Panc1 (cell line): ENCODE data around the gene DPP8. TPM values are rescaled to one million over a fixed set of nuclear protein-coding genes. Genes with fewer than 3 reads are reported as not detected.

Experiments
- ATAC-seq: fragments of 200-7000 bp; cut with Tn5 transposase; 2 replicates; pipeline ENCODE4 v1.9.1; 2020; ENCODE audit warnings: mild to moderate bottlenecking, moderate library complexity
- BruUV-seq: library from RNA; stranded (reverse); fragments of 400-500 nt; replicated peaks from 2 replicates; lab custom pipeline; 2021; lab: Mats Ljungman, UMichigan
- CTCF ChIA-PET: fragments of 300-600 bp; sonication (Branson Sonifier 250); formaldehyde crosslinking; loops from one replicate; lab custom pipeline; 2022; ENCODE audit warnings: antibody characterized with exemption; lab: Charles Lee
- POLR2A ChIA-PET: fragments of 300-600 bp; sonication (Branson Sonifier 250); formaldehyde crosslinking; loops from one replicate; lab custom pipeline; 2022; ENCODE audit warnings: antibody characterized with exemption; lab: Charles Lee
- DNase-seq: peaks from one replicate; pipeline ENCODE4 v3.0.0-alpha.2; 2010; ENCODE audit warnings: low read depth, low spot score
- H3K27ac ChIP-seq: 2 replicates; pipeline ENCODE4 v1.5.1; 2011; ENCODE audit warnings: mild to moderate bottlenecking, low read length, inconsistent platforms
- H3K27me3 ChIP-seq: fragments of 200-500 bp; sonication (Bioruptor generic); 2 replicates; pipeline ENCODE4 v1.6.0; 2014; ENCODE audit warnings: low read length, inconsistent platforms; ENCODE audit not compliant: control insufficient read depth, insufficient read depth
- H3K36me3 ChIP-seq: fragments of 200-500 bp; sonication (Bioruptor generic); 2 replicates; pipeline ENCODE4 v1.5.1; 2014; ENCODE audit warnings: inconsistent platforms, mild to moderate bottlenecking, low read length, moderate library complexity; ENCODE audit not compliant: control insufficient read depth, insufficient read depth
- H3K4me1 ChIP-seq: 2 replicates; pipeline ENCODE4 v1.5.1; 2011; ENCODE audit warnings: inconsistent platforms, mild to moderate bottlenecking, low read length, moderate library complexity; ENCODE audit not compliant: control insufficient read depth, insufficient read depth
- H3K4me3 ChIP-seq, 2 experiments: 2 replicates each; pipeline ENCODE4 v1.5.1; 2011 to 2012; ENCODE audit warnings: low read depth in 2 of 2, low read length in 2 of 2, mild to moderate bottlenecking in 2 of 2, inconsistent platforms in 1 of 2, moderate library complexity in 1 of 2
- H3K9me3 ChIP-seq: fragments of 200-500 bp; sonication (Bioruptor generic); 2 replicates; pipeline ENCODE4 v1.5.1; 2014; ENCODE audit warnings: low read depth, mild to moderate bottlenecking, inconsistent platforms, low read length, moderate library complexity; ENCODE audit not compliant: control insufficient read depth, insufficient read depth
- CTCF ChIP-seq: fragments of 450-650 bp; IDR thresholded peaks from 2 replicates; pipeline ENCODE4 v1.5.1; 2017; ENCODE audit warnings: mild to moderate bottlenecking
- POLR2AphosphoS5 ChIP-seq: IDR thresholded peaks from 2 replicates; pipeline ENCODE4 v1.6.1; 2012; ENCODE audit warnings: mild to moderate bottlenecking, low read depth, low read length, moderate library complexity
- TCF7L2 ChIP-seq: IDR thresholded peaks from 2 replicates; pipeline ENCODE4 v1.6.1; 2011; ENCODE audit warnings: mild to moderate bottlenecking, low read depth, low read length, inconsistent platforms
- in situ Hi-C: cut with HindIII; loops from 2 replicates; pipeline ENCODE4 v1.10.0; 2016; ENCODE audit warnings: low sequenced_read_pairs, low pct_unique_long_range_greater_than_20kb
- intact Hi-C: fragments of 100-400 bp; cut with micrococcal nuclease; formaldehyde crosslinking; loops from one replicate; pipeline ENCODE4 v1.10.0; 2022; ENCODE audit not compliant: unreplicated experiment
- total RNA-seq: library from RNA; stranded (reverse); gene quantifications from one replicate; pipeline ENCODE4 v1.2.1, GENCODE V29; 2021; ENCODE audit not compliant: unreplicated experiment
- TF ChIP-seq, protein P1 (sequence below), 2 experiments: IDR thresholded peaks; 2 replicates each; pipeline ENCODE4 v1.6.1; 2011 to 2012; ENCODE audit warnings: low read depth in 2 of 2, control low read depth in 1 of 2, low read length in 1 of 2, mild to moderate bottlenecking in 1 of 2, moderate library complexity in 1 of 2; ENCODE audit not compliant: insufficient read depth in 1 of 2

Gene DPP8
- total RNA-seq, 1 experiment from 2014 or later, result 36.2 TPM

DNA sequence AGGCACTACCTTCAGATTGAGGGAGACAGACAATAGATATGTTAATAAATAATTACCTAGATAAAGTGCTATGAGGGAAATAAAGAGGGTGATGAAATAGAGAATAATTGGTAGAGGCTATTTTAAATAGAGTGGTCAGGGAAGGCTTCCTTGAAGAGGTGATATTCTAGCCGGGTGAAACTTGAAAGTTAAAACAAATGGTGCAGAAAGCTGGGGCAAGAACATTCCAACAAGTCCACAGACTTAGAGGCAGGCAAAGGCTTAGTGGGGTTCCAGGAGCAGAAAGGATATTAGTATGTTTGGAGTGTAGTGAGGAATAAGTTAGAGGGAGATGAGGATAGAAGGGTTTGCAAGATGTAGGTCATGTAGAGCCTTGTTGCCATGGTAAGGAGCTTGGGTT lies 22.8 kb upstream of the DPP8 start:
- no peak for TF ChIP-seq CTCF
- TF ChIP-seq, protein P1, sequence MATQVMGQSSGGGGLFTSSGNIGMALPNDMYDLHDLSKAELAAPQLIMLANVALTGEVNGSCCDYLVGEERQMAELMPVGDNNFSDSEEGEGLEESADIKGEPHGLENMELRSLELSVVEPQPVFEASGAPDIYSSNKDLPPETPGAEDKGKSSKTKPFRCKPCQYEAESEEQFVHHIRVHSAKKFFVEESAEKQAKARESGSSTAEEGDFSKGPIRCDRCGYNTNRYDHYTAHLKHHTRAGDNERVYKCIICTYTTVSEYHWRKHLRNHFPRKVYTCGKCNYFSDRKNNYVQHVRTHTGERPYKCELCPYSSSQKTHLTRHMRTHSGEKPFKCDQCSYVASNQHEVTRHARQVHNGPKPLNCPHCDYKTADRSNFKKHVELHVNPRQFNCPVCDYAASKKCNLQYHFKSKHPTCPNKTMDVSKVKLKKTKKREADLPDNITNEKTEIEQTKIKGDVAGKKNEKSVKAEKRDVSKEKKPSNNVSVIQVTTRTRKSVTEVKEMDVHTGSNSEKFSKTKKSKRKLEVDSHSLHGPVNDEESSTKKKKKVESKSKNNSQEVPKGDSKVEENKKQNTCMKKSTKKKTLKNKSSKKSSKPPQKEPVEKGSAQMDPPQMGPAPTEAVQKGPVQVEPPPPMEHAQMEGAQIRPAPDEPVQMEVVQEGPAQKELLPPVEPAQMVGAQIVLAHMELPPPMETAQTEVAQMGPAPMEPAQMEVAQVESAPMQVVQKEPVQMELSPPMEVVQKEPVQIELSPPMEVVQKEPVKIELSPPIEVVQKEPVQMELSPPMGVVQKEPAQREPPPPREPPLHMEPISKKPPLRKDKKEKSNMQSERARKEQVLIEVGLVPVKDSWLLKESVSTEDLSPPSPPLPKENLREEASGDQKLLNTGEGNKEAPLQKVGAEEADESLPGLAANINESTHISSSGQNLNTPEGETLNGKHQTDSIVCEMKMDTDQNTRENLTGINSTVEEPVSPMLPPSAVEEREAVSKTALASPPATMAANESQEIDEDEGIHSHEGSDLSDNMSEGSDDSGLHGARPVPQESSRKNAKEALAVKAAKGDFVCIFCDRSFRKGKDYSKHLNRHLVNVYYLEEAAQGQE (IDR thresholded peaks at IDR 0.05; ENCODE audit: insufficient read depth in 1 of 2, low read depth in 2 of 2, low read length in 1 of 2), result no peak
- TF ChIP-seq TCF7L2, result no peak
- H3K27me3 ChIP-seq, result no peaks in the 10 kb centered on the region
- H3K4me1 ChIP-seq, result no peaks in the 10 kb centered on the region; the same call in 1 of the 2 replicates
- BruUV-seq, result no TSS peak
- no peaks in the 10 kb centered on the region for H3K36me3 ChIP-seq
- H3K4me3 ChIP-seq, result no peak overlapping the region
- in situ Hi-C loops (no loop called here), intact Hi-C loops (no loop called here)
- CTCF ChIA-PET, result no interaction called here
- H3K9me3 ChIP-seq, result no peaks in the 10 kb centered on the region
- POLR2A ChIA-PET, result interaction anchor here (0.5 kb wide), 1 partner anchor 180 kb away, joined by 3 read pairs; no protein-coding TSS in a partner anchor
- DNase-seq (no peak), ATAC-seq (no peak)
- H3K27ac ChIP-seq, result no peak overlapping the region

GRCh38 chr15:65535192-65535591 lies 17.7 kb upstream of the DPP8 start:
- no peak for DNase-seq

More at GRCh38 chr15:65535192-65535591, 17.7 kb upstream of the DPP8 start:
- no peak for ATAC-seq
- no peak overlapping the region for H3K4me3 ChIP-seq
- H3K27me3 ChIP-seq, result no peaks in the 10 kb centered on the region
- in situ Hi-C loops (no loop called here), intact Hi-C loops (no loop called here)
- H3K27ac ChIP-seq, result no peak overlapping the region
- TF ChIP-seq POLR2AphosphoS5, result no peak
- TF ChIP-seq TCF7L2, result no peak
- no peak for TF ChIP-seq CTCF
- ChIA-PET CTCF (no interaction called here), POLR2A (no interaction called here)
- H3K36me3 ChIP-seq, result no peaks in the 10 kb centered on the region
- H3K9me3 ChIP-seq, result no peaks in the 10 kb centered on the region
- BruUV-seq, result no TSS peak
- peaks cover 29% of the 10 kb centered on the region for H3K4me1 ChIP-seq
